ENCODE data around the gene CFAP58. TPM values are rescaled to one million over a fixed set of nuclear protein-coding genes. Genes with fewer than 3 reads are reported as not detected.

The CFAP58 gene
- total and polyA plus RNA-seq, 2 of the 13 experiments (the other 11 are each of a cell fraction or from before 2014, with no cell fraction given): 0.03 TPM; not detected in 1

DNA sequence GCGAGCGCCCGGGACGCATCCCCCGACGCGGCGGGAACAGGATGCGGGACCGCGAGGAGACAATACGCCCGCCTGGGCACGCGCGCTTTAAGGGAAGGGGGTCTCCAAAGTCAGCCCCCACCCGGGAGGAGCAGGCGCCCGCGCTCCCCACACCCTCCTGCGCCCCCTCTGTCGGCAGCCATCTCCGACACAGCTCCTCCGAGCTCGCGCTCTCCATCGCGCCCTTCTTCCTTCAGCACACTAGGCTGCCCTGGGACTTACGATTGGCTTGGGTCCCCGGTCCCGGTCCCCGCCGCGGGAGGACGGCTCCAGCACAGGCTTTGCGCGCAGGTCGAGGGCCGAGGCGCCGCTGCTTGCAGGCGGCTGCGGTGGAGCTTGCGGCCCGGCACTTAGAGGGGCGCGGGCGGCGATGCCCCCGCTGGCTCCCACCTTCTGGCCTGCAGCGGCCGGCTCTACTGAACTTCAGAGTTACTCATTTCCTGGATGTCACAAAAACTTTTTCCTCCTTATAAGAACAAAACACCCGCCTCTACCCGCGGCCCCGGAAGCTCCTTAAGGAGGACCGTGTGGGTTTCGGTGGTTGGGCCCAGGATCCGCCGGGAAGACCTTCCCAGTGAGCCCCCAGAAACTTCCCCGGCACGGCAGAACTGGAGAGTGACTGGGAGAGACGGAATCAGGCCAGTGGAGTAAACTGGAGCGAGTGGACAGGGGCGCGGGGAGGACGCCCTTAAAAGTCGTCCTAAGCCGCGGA is 15.5 kb upstream of the CFAP58 start, which contains the start of gene ITPRIP (continued):
- TF ChIP-seq AKAP8 (CRISPR knock-in tag; IDR thresholded peaks at IDR 0.05) (0 out of 2 replicates have a peak, but pooled peaks have one; percentile 61), SMAD9 (CRISPR knock-in tag; IDR thresholded peaks at IDR 0.05) (no peak), ZGPAT (CRISPR knock-in tag; IDR thresholded peaks at IDR 0.05) (no peak; the same call in 1 of the 2 replicates), ZKSCAN8 (CRISPR knock-in tag; IDR thresholded peaks at IDR 0.05; ENCODE audit: borderline replicate concordance) (no peak), BCL3 (CRISPR knock-in tag; IDR thresholded peaks at IDR 0.05) (peak; percentile 78; the same call in 1 of the 2 replicates), ZNF253 (CRISPR knock-in tag; IDR thresholded peaks at IDR 0.05; ENCODE audit: borderline replicate concordance) (no peak), AGO2 (optimal IDR thresholded peaks at IDR 0.05; ENCODE audit: low read depth, low read length) (no peak), REXO4 (CRISPR knock-in tag; IDR thresholded peaks at IDR 0.05; ENCODE audit: borderline replicate concordance) (no peak), IKZF5 (CRISPR knock-in tag; IDR thresholded peaks at IDR 0.05) (no peak), ZNF501 (CRISPR knock-in tag; IDR thresholded peaks at IDR 0.05) (no peak), ZNF350 (CRISPR knock-in tag; IDR thresholded peaks at IDR 0.05; ENCODE audit: borderline replicate concordance, low read depth) (no peak; the same call in 1 of the 2 replicates), ZBTB7B (CRISPR knock-in tag; IDR thresholded peaks at IDR 0.05) (peak; percentile 26; the same call in 1 of the 2 replicates), ZFY (CRISPR knock-in tag; IDR thresholded peaks at IDR 0.05) (peak; percentile 49; the same call in 1 of the 2 replicates), NFYB (CRISPR knock-in tag; IDR thresholded peaks at IDR 0.05) (no peak), RBFOX2 (IDR thresholded peaks at IDR 0.05; ENCODE audit: low read depth, low read length) (0 out of 2 replicates have a peak, but pooled peaks have one; percentile 35)
- TF ChIP-seq, protein P1, sequence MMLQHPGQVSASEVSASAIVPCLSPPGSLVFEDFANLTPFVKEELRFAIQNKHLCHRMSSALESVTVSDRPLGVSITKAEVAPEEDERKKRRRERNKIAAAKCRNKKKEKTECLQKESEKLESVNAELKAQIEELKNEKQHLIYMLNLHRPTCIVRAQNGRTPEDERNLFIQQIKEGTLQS (CRISPR knock-in tag; IDR thresholded peaks at IDR 0.05): no peak
